ENCODE measurements around the gene ADSS1.

Gene ADSS1

GRCh38 chr14:104771918-104772706 is 48.1 kb downstream of the ADSS1 start:
- no peak for TF ChIP-seq EP300 (IDR thresholded peaks at IDR 0.05; ENCODE audit: borderline replicate concordance)
- no peak for TF ChIP-seq TCF12 (IDR thresholded peaks at IDR 0.05; ENCODE audit: low read depth)
- TF ChIP-seq CEBPB (IDR thresholded peaks at IDR 0.05) = no peak
- no peak for TF ChIP-seq YY1 (IDR thresholded peaks at IDR 0.05; ENCODE audit: low read depth)
- no peak for TF ChIP-seq REST (IDR thresholded peaks at IDR 0.05; ENCODE audit: low read depth)
- TF ChIP-seq CREB1 (IDR thresholded peaks at IDR 0.05; ENCODE audit: low read depth) = no peak
- no peak for TF ChIP-seq TAF1 (IDR thresholded peaks at IDR 0.05; ENCODE audit: low read depth)
- TF ChIP-seq NFIC (IDR thresholded peaks at IDR 0.05) = no peak
- TF ChIP-seq ZBTB7A (IDR thresholded peaks at IDR 0.05; ENCODE audit: low read depth) = no peak
- no peak for TF ChIP-seq EGR1 (IDR thresholded peaks at IDR 0.05)
- no peak for TF ChIP-seq TEAD4 (IDR thresholded peaks at IDR 0.05)
- no peak for TF ChIP-seq MAX (IDR thresholded peaks at IDR 0.05)
- TF ChIP-seq, protein P1, sequence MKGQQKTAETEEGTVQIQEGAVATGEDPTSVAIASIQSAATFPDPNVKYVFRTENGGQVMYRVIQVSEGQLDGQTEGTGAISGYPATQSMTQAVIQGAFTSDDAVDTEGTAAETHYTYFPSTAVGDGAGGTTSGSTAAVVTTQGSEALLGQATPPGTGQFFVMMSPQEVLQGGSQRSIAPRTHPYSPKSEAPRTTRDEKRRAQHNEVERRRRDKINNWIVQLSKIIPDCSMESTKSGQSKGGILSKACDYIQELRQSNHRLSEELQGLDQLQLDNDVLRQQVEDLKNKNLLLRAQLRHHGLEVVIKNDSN (IDR thresholded peaks at IDR 0.05) = no peak
- no peak for TF ChIP-seq FOXM1 (IDR thresholded peaks at IDR 0.05; ENCODE audit: borderline replicate concordance, low read depth)
- TF ChIP-seq RAD21 (IDR thresholded peaks at IDR 0.05; ENCODE audit: low read depth) = no peak

- TF ChIP-seq EGR1 (IDR thresholded peaks at IDR 0.05) (no peak), RAD21 (IDR thresholded peaks at IDR 0.05; ENCODE audit: low read depth) (no peak), EP300 (IDR thresholded peaks at IDR 0.05; ENCODE audit: borderline replicate concordance) (no peak), REST (IDR thresholded peaks at IDR 0.05; ENCODE audit: low read depth) (no peak), TAF1 (IDR thresholded peaks at IDR 0.05; ENCODE audit: low read depth) (no peak), ZBTB7A (IDR thresholded peaks at IDR 0.05; ENCODE audit: low read depth) (no peak), TCF12 (IDR thresholded peaks at IDR 0.05; ENCODE audit: low read depth) (no peak), CEBPB (IDR thresholded peaks at IDR 0.05) (no peak), NFIC (IDR thresholded peaks at IDR 0.05) (no peak)
- TF ChIP-seq, protein P1 (IDR thresholded peaks at IDR 0.05) = no peak
Measured at GRCh38 chr14:104772707-104773504, 48.9 kb downstream of the ADSS1 start.

GRCh38 chr14:104773505-104774452 is 49.8 kb downstream of the ADSS1 start:
- TF ChIP-seq CREB1 (IDR thresholded peaks at IDR 0.05; ENCODE audit: low read depth) = no peak
- TF ChIP-seq RAD21 (IDR thresholded peaks at IDR 0.05; ENCODE audit: low read depth) = no peak; the same call in 1 of the 2 replicates
- no peak; the same call in 1 of the 2 replicates for TF ChIP-seq MAX (IDR thresholded peaks at IDR 0.05)
- TF ChIP-seq REST (IDR thresholded peaks at IDR 0.05; ENCODE audit: low read depth) = no peak
- TF ChIP-seq EP300 (IDR thresholded peaks at IDR 0.05; ENCODE audit: borderline replicate concordance) = no peak
- TF ChIP-seq TEAD4 (IDR thresholded peaks at IDR 0.05) = no peak
- no peak for TF ChIP-seq NFIC (IDR thresholded peaks at IDR 0.05)
- TF ChIP-seq ZBTB7A (IDR thresholded peaks at IDR 0.05; ENCODE audit: low read depth) = no peak
- no peak for TF ChIP-seq TCF12 (IDR thresholded peaks at IDR 0.05; ENCODE audit: low read depth)
- TF ChIP-seq EGR1 (IDR thresholded peaks at IDR 0.05) = no peak
- no peak for TF ChIP-seq YY1 (IDR thresholded peaks at IDR 0.05; ENCODE audit: low read depth)
